Endodermal cell (in vitro differentiated cells): ENCODE measurements around the gene CRB2. TPM values are rescaled to one million over a fixed set of nuclear protein-coding genes. Genes with fewer than 3 reads are reported as not detected.
A peak's percentile ranks its signal among the peaks of the same experiment; 100 is the strongest.

Source experiments
- DNase-seq: peaks from one replicate; pipeline ENCODE4 v3.0.0-alpha.2; 2017
- H3K27ac ChIP-seq: 2 replicates; pipeline ENCODE4 v1.5.1; 2013; ENCODE audit warnings: mild to moderate bottlenecking, low read depth, low read length, moderate library complexity
- H3K27me3 ChIP-seq: 2 replicates; pipeline ENCODE4 v1.6.1; 2013; ENCODE audit warnings: mild to moderate bottlenecking, low read length, moderate library complexity; ENCODE audit not compliant: insufficient read depth, control insufficient read depth, poor library complexity, severe bottlenecking
- H3K36me3 ChIP-seq: 2 replicates; pipeline ENCODE4 v1.7.0; 2013; ENCODE audit warnings: mild to moderate bottlenecking, low read length, moderate library complexity; ENCODE audit not compliant: control insufficient read depth, insufficient read depth
- H3K4me1 ChIP-seq: one replicate; pipeline ENCODE4 v1.7.0; 2013; ENCODE audit warnings: low read length; ENCODE audit not compliant: control insufficient read depth, insufficient read depth
- H3K4me3 ChIP-seq: 2 replicates; pipeline ENCODE4 v1.5.1; 2013; ENCODE audit warnings: mild to moderate bottlenecking, low read length, moderate library complexity
- H3K9ac ChIP-seq: 2 replicates; pipeline ENCODE4 v1.6.1; 2013; ENCODE audit warnings: mild to moderate bottlenecking, low read length, moderate library complexity; ENCODE audit not compliant: poor library complexity, severe bottlenecking; ENCODE audit errors: extremely low read depth
- H3K9me3 ChIP-seq: 2 replicates; pipeline ENCODE4 v1.6.1; 2013; ENCODE audit warnings: mild to moderate bottlenecking, low read length, moderate library complexity; ENCODE audit not compliant: control insufficient read depth
- H3K27ac Mint-ChIP-seq: 2 replicates; pipeline ENCODE4 v1.8.0; 2020; ENCODE audit warnings: mixed read lengths
- H3K27me3 Mint-ChIP-seq: 2 replicates; pipeline ENCODE4 v1.8.0; 2021; ENCODE audit warnings: mild to moderate bottlenecking, mixed read lengths; ENCODE audit not compliant: insufficient read depth
- H3K36me3 Mint-ChIP-seq: 2 replicates; pipeline ENCODE4 v1.8.0; 2020; ENCODE audit warnings: low read depth, mixed read lengths
- H3K4me1 Mint-ChIP-seq: 2 replicates; pipeline ENCODE4 v1.8.0; 2020; ENCODE audit warnings: mixed read lengths
- H3K4me3 Mint-ChIP-seq: 2 replicates; pipeline ENCODE4 v1.8.0; 2020; ENCODE audit warnings: mild to moderate bottlenecking, moderate library complexity, mixed read lengths
- H3K9me3 Mint-ChIP-seq: 2 replicates; pipeline ENCODE4 v1.8.0; 2020; ENCODE audit warnings: mild to moderate bottlenecking, mixed read lengths
- CTCF ChIP-seq: fragments of 200-600 bp; sonication (generic); conservative IDR thresholded peaks from 2 replicates; pipeline ENCODE4 v1.5.0; 2021; ENCODE audit warnings: antibody characterized with exemption, mild to moderate bottlenecking
- WGBS, 2 experiments: methylation state at CpG; one replicate each; pipeline versions ENCODE4 v1.1.5 to v1.1.7; 2013; ENCODE audit warnings: missing lambda C conversion rate in 2 of 2, mixed read lengths in 1 of 2; ENCODE audit not compliant: insufficient coverage in 1 of 2, insufficient read length in 1 of 2; 5-methylcytosine and 5-hydroxymethylcytosine counted together
- total RNA-seq, 2 donors: library from RNA; stranded (reverse); fragmentation: NEBNext Ultra II Directional in 1 of 2; extraction: Animal tissue kit (Norgen Biotek cat#: 25700) in 1 of 2; gene quantifications; 2 replicates in 1 of 2; 3 replicates in 1 of 2; pipeline ENCODE4 v1.2.1, GENCODE V29; 2021

Gene CRB2
- total RNA-seq, 2 donors from 2014 or later, result 0.75 to 2.0 TPM

DNA sequence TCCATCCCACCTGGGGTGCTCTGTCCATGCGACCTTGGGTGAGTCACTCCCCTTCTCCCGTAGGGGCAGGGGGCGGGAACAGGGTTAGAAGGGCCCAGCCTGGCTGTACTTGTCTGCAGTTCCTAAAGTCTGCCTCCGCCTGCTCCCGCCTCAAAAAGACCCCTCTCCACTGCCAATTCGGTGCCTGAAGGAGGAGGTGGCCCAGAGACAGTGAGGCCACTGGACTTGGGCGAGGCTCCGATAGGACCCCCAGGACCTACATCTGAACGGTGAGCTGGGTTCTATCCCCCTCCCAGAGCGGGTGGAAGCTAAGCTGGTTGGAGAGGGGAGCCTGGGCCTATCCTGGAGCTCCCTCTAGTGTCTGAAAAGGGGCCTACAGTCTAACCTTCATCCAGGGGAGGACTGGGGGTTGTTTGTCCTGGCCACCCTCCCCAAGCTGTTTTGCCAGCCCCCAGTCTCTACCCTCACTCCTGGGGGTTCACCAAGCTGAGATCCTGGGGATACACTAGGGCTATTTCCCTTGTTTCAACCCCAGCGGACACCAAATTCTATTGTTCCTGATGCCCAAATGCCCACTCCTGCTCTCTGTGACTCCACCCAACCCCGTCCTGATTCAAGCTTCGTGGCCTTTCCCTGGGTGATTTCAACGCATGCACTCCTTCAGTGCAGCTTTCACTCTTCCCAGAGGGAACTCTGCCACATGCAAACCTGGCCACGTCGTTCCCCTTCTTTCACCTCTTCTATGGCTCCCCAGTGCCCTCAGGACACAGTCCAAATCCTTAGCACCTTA, 6.1 kb upstream of the CRB2 start:
- no peaks in the 10 kb centered on the region for H3K4me1 ChIP-seq
- no peak overlapping the region for H3K27ac ChIP-seq
- no peak overlapping the region for H3K4me3 Mint-ChIP-seq
- peaks cover 28% of the 10 kb centered on the region for H3K27me3 Mint-ChIP-seq
- no peaks in the 10 kb centered on the region for H3K36me3 Mint-ChIP-seq
- WGBS, 2 experiments, result 28 to 41% methylated on average over 14 to 16 of the region's 16 CpGs
- DNase-seq, result peak; percentile 90
- H3K27me3 ChIP-seq, result peaks cover 11% of the 10 kb centered on the region
- no peaks in the 10 kb centered on the region for H3K36me3 ChIP-seq
- H3K9me3 ChIP-seq, result no peaks in the 10 kb centered on the region
- H3K4me3 ChIP-seq, result no peak overlapping the region
- peak; percentile 98 for TF ChIP-seq CTCF
- H3K27ac Mint-ChIP-seq, result no peak overlapping the region
- no peaks in the 10 kb centered on the region for H3K9me3 Mint-ChIP-seq
- no peak overlapping the region for H3K9ac ChIP-seq
- H3K4me1 Mint-ChIP-seq, result peaks cover 3% of the 10 kb centered on the region

- no peak overlapping the region for H3K4me3 Mint-ChIP-seq
- no peaks in the 10 kb centered on the region for H3K4me1 ChIP-seq
- H3K36me3 Mint-ChIP-seq, result no peaks in the 10 kb centered on the region
- no peaks in the 10 kb centered on the region for H3K9me3 ChIP-seq
- H3K27me3 Mint-ChIP-seq, result peaks cover 32% of the 10 kb centered on the region
- no peak overlapping the region for H3K27ac ChIP-seq
- no peak overlapping the region for H3K9ac ChIP-seq
- DNase-seq, result no peak
- no peak overlapping the region for H3K27ac Mint-ChIP-seq
- peaks cover 9% of the 10 kb centered on the region for H3K4me1 Mint-ChIP-seq
- H3K27me3 ChIP-seq, result peaks cover 11% of the 10 kb centered on the region
- H3K4me3 ChIP-seq, result no peak overlapping the region
- no peaks in the 10 kb centered on the region for H3K36me3 ChIP-seq
- no peaks in the 10 kb centered on the region for H3K9me3 Mint-ChIP-seq
- no peak for TF ChIP-seq CTCF
- WGBS, 2 experiments, result 76 to 85% methylated on average over 7 to 8 of the region's 8 CpGs
Observed at GRCh38 chr9:123350590-123351310, 5.2 kb upstream of the CRB2 start.

- no peak overlapping the region for H3K9ac ChIP-seq
- no peak for TF ChIP-seq CTCF
- Mint-ChIP-seq H3K4me3 (no peak overlapping the region), H3K36me3 (no peaks in the 10 kb centered on the region), H3K27ac (no peak overlapping the region), H3K9me3 (no peaks in the 10 kb centered on the region), H3K4me1 (peaks cover 17% of the 10 kb centered on the region), H3K27me3 (peaks cover 32% of the 10 kb centered on the region)
- H3K4me3 ChIP-seq, result no peak overlapping the region
- no peak overlapping the region for H3K27ac ChIP-seq
- H3K9me3 ChIP-seq, result no peaks in the 10 kb centered on the region
- 82 to 99% methylated on average over 2 to 3 of the region's 4 CpGs for whole genome bisulfite sequencing, 2 experiments
- H3K36me3 ChIP-seq, result no peaks in the 10 kb centered on the region
- DNase-seq, result no peak
- H3K4me1 ChIP-seq, result peaks cover 9% of the 10 kb centered on the region
- H3K27me3 ChIP-seq, result peaks cover 11% of the 10 kb centered on the region
Observed at GRCh38 chr9:123353041-123353440, 3.0 kb upstream of the CRB2 start.
